Hematopoietic multipotent progenitor cell treated with erythropoietin and hydrocortisone succinate and interleukin-3 and kit ligand, for 17 days (in vitro differentiated cells): ENCODE measurements around the gene PLPPR5.
"Not testable (repeated sequence)": the region's sequence is repeated elsewhere in the genome, so short reads cannot be mapped to it uniquely, and the experiment has no call there.

Source experiments
- DNase-seq: peaks from one replicate; pipeline ENCODE4 v3.0.0-alpha.2; 2015; ENCODE audit warnings: low spot score

Gene PLPPR5, protein sequence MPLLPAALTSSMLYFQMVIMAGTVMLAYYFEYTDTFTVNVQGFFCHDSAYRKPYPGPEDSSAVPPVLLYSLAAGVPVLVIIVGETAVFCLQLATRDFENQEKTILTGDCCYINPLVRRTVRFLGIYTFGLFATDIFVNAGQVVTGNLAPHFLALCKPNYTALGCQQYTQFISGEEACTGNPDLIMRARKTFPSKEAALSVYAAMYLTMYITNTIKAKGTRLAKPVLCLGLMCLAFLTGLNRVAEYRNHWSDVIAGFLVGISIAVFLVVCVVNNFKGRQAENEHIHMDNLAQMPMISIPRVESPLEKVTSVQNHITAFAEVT

GRCh38 chr1:99004861-99005442, at the start of gene PLPPR5:
PLPPR5 (minus strand) TSS chr1:99004861; CDS start chr1:99004671, 190 bp downstream.
- DNase-seq: no peak

DNA sequence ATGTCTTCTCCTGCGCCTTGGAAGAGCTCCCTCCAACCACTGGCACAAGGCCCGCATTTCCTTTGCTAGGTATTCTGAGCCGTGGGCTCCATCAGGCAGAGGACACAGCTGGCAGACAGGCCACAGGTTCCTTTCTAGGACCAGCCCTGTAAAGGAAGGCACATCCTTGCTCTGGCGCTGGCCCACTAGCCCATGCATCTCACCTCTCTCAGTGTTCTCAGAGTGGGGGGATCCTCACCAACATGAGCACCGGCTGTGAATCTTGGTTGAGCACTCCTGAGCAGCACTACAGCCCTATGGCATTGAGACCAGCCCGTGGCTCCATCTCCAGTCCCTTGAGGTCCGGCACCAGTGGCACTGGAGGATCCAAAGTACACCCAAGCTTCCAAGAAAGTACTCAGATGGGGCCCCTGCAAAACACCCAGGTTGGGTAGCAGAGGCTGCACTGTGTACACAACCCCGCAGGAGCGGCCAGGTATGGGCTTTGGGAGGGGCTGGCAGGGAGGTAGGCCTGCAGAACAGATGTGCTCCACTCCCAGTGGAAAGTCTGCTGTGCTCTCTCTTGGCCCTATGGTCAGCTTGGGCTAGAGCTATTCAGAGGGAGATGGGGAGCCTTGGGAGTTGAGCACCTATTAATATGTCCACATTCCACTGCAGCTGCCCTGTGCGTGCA, 47.1 kb upstream of the PLPPR5 start:
- DNase-seq: no peak

DNA sequence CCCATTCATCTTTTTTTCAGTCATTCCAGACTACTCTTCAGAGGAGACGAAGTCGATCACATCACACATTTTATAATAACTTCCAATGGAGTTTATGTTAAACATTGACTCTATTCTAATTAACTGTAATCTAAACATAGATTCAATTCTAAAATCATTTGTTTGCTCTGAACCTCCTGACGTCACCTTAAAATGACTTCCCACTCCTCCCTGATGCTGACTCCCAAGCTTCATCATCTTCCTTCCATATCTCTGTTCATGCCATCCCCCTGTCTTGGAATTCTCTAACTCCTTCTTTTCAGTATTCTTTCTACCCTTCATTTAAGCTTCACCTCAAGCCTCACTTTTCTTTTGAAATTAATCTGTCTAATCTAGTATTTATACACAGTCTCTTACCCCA, 45.1 kb upstream of the PLPPR5 start:
- no peak for DNase-seq

DNA sequence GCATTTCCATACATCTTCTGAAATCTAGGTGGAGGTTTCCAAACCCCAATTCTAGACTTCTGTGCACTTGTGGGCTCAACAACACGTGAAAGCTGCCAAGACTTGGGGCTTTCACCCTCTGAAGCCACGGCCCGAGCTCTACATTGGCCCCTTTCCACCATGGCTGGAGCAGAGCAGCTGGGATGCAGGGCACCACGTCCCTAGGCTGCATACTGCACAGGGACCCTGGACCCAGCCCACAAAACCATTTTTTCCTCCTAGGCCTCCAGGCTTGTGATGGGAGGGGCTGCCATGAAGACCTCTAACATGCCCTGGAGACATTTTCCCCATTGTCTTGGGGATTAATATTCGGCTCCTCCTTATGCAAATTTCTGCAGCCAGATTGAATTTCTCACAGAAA, 32.1 kb upstream of the PLPPR5 start:
- not testable (repeated sequence) for DNase-seq

- no peak for DNase-seq
Observed at GRCh38 chr1:99018313-99018712, 13.7 kb upstream of the PLPPR5 start.

DNA sequence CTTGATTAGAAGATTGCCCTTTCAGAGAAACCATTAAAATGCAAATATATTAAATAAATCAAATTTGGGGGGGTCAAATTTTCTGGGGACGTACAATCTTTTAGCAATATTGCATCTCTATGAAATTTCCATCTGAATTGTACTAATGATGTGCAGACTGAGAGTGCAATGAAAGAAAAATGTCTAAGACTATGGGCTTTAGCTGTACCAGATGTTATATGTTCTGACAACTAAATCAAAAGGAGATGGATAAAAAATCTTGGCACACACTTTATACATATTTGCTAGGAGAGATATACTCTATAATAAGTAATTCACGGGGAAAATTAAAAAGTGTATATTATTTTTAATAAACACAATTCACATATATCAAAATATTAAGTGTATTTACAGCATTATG, 13.0 kb upstream of the PLPPR5 start:
- no peak for DNase-seq

DNA sequence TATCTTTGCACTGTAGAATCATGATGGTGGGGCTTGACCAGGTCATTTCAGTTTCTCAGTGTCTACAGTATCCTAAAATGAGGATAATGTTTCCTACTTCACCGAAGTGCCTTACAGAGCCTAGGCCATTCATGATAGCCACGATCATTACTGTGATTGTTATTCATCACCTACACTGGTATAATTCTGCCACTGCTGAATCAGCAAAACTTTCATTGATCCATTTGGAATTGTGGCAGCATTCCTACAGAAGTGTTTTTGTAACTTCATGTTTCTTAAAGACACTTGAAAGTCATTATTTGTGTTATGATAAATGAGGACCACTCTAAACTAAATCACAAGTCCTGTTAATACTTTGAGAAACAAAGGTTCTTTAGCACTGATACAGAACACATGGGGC, 6.0 kb upstream of the PLPPR5 start:
- DNase-seq: no peak

DNA sequence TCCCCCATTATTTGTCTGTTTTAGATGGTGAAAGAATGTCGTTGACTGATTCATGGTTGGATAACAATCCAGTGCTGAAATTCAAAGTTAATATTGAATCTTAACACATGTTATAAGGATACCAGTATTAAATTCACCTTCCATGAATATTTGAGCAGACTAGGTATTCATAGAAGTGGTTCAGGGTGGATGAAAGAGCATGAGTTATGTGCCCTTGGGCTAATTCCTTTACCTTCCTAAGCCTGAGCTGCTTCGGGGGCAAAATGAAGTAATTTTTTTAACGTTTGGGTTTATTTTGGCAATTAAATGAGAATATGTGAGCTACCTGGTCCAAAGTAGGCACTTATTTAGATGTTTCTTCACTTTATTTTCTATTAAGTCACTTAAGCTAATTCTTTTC, 2.7 kb upstream of the PLPPR5 start:
- DNase-seq: no peak

- DNase-seq: no peak
Observed at GRCh38 chr1:99005537-99005942, 879 bp upstream of the PLPPR5 start.

DNA sequence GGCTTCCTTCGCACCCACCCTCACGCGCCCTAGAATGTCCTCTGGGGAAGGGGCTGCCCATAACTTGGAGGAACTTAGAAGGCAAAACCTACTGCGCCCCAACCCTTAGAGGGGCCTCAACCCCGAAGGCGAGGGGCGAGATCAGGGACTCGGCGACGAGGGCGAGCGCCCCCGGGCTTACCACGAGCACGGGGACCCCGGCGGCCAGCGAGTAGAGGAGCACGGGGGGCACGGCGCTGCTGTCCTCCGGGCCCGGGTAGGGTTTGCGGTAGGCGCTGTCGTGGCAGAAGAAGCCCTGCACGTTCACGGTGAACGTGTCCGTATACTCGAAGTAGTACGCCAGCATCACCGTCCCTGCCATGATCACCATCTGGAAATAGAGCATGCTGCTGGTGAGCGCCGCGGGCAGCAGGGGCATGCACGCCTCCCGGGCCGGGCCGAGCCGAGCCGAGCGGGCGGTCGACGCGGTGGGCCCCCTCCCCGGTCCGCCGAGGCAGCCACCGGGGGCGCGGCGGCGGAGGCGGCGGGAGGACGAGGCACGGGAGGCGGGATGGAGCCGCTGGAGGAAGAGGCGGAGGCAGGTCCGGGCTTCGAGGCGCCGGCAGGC, 304 bp downstream of the PLPPR5 start:
- DNase-seq: no peak

DNA sequence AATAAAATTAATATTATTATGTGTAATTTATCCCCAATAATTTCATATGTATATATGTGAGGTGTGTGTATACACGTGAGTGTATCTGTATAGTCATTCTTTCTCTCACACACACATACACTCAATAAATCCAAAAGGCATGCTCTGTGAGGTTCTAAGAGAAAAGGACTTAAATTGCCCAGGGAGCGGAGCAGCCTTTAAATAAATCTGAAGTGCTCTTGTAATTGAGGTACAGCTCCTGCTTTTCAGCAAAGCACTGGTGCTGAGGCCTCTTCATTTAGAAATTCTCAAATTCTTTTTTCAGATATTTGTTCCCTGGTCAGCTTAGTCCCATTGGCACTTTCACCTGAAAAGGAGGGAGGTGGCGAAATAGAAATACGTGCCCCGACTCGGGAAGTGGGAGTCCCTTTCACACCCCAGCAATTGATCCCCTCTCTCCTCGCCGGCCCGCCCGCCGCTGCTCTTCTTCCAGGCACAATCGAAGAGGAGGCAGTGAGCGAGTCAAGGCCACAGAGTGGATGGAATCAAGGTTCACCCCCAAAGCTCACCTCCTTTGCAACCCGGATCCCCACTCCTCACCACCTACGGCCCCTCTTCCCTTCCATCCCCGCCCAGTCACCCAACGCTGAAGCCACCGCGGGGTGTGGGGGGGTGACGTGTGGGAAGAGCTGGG, 944 bp downstream of the PLPPR5 start:
- no peak for DNase-seq

DNA sequence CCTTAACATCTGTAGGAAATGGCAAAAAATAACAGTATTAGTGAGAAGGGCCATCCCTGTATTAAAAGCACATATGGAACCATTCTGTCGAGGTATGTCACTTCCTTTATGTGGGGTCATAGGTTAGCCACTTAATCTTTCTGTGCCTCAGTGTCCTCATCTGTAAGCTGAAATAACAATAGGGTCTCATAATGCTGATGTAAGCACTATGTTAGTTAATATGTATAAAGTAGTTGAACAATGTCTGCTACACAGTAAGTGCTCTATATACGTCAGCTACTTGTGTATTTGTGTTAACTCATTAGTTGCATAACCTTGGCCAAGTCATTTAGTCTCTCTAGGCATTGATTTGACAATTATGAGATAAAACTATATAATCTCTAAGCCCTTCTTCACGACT, 11.8 kb downstream of the PLPPR5 start:
- no peak for DNase-seq

DNA sequence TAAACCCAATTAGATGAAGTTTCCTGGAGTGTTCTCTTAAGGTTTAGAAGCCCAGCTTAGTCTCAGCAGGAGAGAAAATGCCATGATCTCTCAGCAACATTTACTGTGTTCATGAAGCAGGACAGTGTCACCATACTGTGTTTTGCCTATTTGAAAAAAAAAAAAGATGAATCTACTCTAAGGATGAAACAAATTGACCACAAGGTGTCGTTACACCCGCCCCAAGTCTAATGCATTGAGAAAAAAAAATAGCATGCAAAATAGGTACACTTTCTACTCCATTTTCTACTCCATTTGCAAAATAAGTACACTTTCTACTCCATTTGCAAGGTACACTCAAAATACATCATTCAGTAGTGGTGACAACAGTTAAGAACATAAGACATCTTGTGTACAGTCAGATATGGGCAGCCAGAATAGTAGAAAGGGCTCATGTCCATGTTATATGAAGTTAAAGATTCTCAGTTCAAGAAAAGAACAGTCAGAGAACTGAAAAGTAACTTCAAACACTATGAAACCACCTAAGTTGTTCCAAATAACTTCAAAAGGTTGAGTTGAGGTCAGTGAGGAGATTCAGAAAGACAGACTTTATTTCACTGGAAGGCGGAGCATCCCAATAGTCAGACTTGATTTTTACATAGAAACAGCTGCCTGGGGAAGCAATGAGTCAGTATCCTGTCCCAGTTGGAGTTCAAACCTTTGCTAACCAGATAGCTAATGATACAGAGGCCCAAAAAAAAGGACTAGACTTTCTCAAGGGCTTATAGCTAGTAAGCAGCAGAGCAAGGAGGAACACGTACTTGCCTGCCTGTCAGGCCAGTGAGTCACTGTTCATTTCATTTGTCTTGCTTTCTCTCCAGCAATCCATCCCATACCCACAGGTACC, 13.3 kb downstream of the PLPPR5 start:
- DNase-seq: no peak

GRCh38 chr1:98989556-98989907, 15.1 kb downstream of the PLPPR5 start:
- no peak for DNase-seq

GRCh38 chr1:98988904-98989555, 15.6 kb downstream of the PLPPR5 start:
- no peak for DNase-seq

DNA sequence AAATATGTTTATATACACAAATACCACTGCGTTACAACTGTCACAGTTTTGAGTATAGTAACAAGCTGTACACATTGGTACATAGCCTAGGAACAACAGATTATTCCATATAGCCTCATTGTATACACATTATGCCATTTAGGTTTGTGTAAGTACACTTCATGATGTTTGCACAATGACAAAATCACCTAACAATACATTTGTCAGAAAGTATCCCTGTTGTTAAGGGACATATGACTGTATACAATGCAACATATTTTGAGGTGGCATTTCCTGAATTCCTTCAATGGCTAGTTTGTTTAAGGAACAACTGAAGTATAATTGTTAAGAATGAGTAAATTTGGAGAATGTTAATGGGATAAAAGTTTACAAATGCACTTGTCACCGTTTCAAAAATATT, 19.0 kb downstream of the PLPPR5 start:
- DNase-seq: no peak

GRCh38 chr1:98981917-98982513, 22.6 kb downstream of the PLPPR5 start:
- DNase-seq: no peak

GRCh38 chr1:98979463-98979862, 25.2 kb downstream of the PLPPR5 start:
- DNase-seq: no peak

- no peak for DNase-seq
Observed at GRCh38 chr1:98975810-98976209, 28.9 kb downstream of the PLPPR5 start.

DNA sequence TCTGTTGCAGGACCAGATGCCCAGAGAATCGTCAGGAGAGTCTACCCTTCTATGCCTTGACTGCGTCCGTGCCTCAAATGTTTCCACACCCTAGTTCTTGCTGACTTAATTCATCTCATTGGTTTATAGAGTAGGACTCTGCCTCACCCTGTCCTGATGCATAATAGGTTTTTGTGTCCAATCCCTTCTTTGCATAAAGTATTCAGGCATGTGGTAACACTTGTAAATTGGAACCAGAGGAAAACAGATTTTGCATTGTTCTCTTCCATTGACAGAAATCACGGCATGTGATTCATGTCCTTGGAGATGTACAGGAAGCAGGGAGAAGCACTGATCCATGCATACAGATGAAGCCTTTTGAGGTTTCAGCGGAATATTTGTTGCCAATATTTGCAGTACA, 29.5 kb downstream of the PLPPR5 start:
- no peak for DNase-seq
